ENCODE data around the gene HDGFL2.
A peak's percentile ranks its signal among the peaks of the same experiment; 100 is the strongest.
"Not testable (repeated sequence)": the region's sequence is repeated elsewhere in the genome, so short reads cannot be mapped to it uniquely, and the experiment has no call there.

Gene HDGFL2

GRCh38 chr19:4516939-4517300 is 44.8 kb downstream of the HDGFL2 start:
- no peak for DNase-seq

GRCh38 chr19:4517451-4518057 is 45.5 kb downstream of the HDGFL2 start:
- DNase-seq, result no peak

GRCh38 chr19:4518345-4519171 is 46.5 kb downstream of the HDGFL2 start, which contains the start of gene PLIN4:
Gene PLIN4, minus strand, starts transcription at chr19:4518486. Its CDS starts 214 bp downstream, at chr19:4518272.
- DNase-seq, result no peak

- DNase-seq, result no peak
These were observed 47.0 kb downstream of the HDGFL2 start for GRCh38 chr19:4519172-4519496.

- DNase-seq, result no peak
These were observed 47.6 kb downstream of the HDGFL2 start for GRCh38 chr19:4519521-4520277.

- no peak for DNase-seq
These were observed 49.2 kb downstream of the HDGFL2 start for GRCh38 chr19:4521170-4521887.

- no peak for DNase-seq
These were observed 49.8 kb downstream of the HDGFL2 start for GRCh38 chr19:4521888-4522242.

GRCh38 chr19:4522291-4523002 is 50.4 kb downstream of the HDGFL2 start:
- no peak for DNase-seq

- peak; percentile 66 for DNase-seq
These were observed 51.4 kb downstream of the HDGFL2 start for GRCh38 chr19:4523306-4524110.

GRCh38 chr19:4524808-4525562 is 52.9 kb downstream of the HDGFL2 start:
- DNase-seq, result peak; percentile 88

- no peak for DNase-seq
These were observed 53.5 kb downstream of the HDGFL2 start for GRCh38 chr19:4525563-4526002.

GRCh38 chr19:4527377-4527776 is 55.3 kb downstream of the HDGFL2 start:
- DNase-seq, result not testable (repeated sequence)

GRCh38 chr19:4528843-4529242 is 56.7 kb downstream of the HDGFL2 start:
- DNase-seq, result no peak

- no peak for DNase-seq
These were observed 57.9 kb downstream of the HDGFL2 start for GRCh38 chr19:4529924-4530522.

GRCh38 chr19:4531562-4532165 is 59.6 kb downstream of the HDGFL2 start:
- DNase-seq, result no peak

GRCh38 chr19:4533334-4533733 is 61.2 kb downstream of the HDGFL2 start:
- no peak for DNase-seq

GRCh38 chr19:4533835-4534424 is 61.8 kb downstream of the HDGFL2 start:
- no peak for DNase-seq

GRCh38 chr19:4534836-4535658 is 63.0 kb downstream of the HDGFL2 start, which contains the start of gene PLIN5:
Gene PLIN5, minus strand, starts transcription at chr19:4535224. Its CDS starts 1,150 bp downstream, at chr19:4534074.
- peak; percentile 74 for DNase-seq
